GM18507 (cell line): ENCODE measurements around the gene CAVIN4.

Source experiments
- DNase-seq: peaks from one replicate; pipeline ENCODE4 v3.0.0; 2011; ENCODE audit warnings: low read depth; ENCODE audit not compliant: insufficient read length; ENCODE audit errors: extremely low spot score
- FAIRE-seq: peaks from 2 replicates; lab custom pipeline; 2011; peaks lifted over from hg19 to GRCh38; lab: Jason Lieb, UNC

The CAVIN4 gene

GRCh38 chr9:100586093-100586492 lies 8.2 kb downstream of the CAVIN4 start:
- FAIRE-seq (no peak), DNase-seq (no peak)

GRCh38 chr9:100587375-100587774 lies 9.5 kb downstream of the CAVIN4 start:
- FAIRE-seq (no peak), DNase-seq (no peak)

GRCh38 chr9:100589582-100589981 lies 11.7 kb downstream of the CAVIN4 start:
- DNase-seq: no peak
- no peak for FAIRE-seq

- DNase-seq (no peak), FAIRE-seq (no peak)
These were observed 12.6 kb downstream of the CAVIN4 start for GRCh38 chr9:100590481-100590880.

GRCh38 chr9:100591139-100591538 lies 13.3 kb downstream of the CAVIN4 start:
- DNase-seq (no peak), FAIRE-seq (no peak)

- FAIRE-seq (no peak), DNase-seq (no peak)
These were observed 13.9 kb downstream of the CAVIN4 start for GRCh38 chr9:100591639-100592412.

GRCh38 chr9:100595391-100596199 lies 17.7 kb downstream of the CAVIN4 start:
- peak; percentile 84 for FAIRE-seq
- peak; percentile 11 for DNase-seq

GRCh38 chr9:100597236-100597635 lies 19.4 kb downstream of the CAVIN4 start:
- no peak for FAIRE-seq
- no peak for DNase-seq

- peak; percentile 35 for FAIRE-seq
- DNase-seq: peak; percentile 46
These were observed 20.8 kb downstream of the CAVIN4 start for GRCh38 chr9:100598641-100599145.

GRCh38 chr9:100600521-100601079 lies 22.7 kb downstream of the CAVIN4 start:
- FAIRE-seq (no peak), DNase-seq (no peak)

GRCh38 chr9:100601216-100601615 lies 23.3 kb downstream of the CAVIN4 start:
- FAIRE-seq (peak; percentile 84), DNase-seq (no peak)

- FAIRE-seq (no peak), DNase-seq (no peak)
These were observed 24.5 kb downstream of the CAVIN4 start for GRCh38 chr9:100602342-100602801.

GRCh38 chr9:100605405-100605804 lies 27.5 kb downstream of the CAVIN4 start:
- no peak for DNase-seq
- FAIRE-seq: no peak

GRCh38 chr9:100619194-100619593 lies 41.3 kb downstream of the CAVIN4 start:
- FAIRE-seq (no peak), DNase-seq (no peak)

GRCh38 chr9:100619665-100620064 lies 41.8 kb downstream of the CAVIN4 start:
- no peak for FAIRE-seq

GRCh38 chr9:100623969-100624368 lies 46.1 kb downstream of the CAVIN4 start:
- DNase-seq: no peak
- no peak for FAIRE-seq

More at GRCh38 chr9:100619665-100620064, 41.8 kb downstream of the CAVIN4 start:
- no peak for DNase-seq

GRCh38 chr9:100626949-100627348 lies 49.1 kb downstream of the CAVIN4 start:
- no peak for DNase-seq
- FAIRE-seq: no peak

GRCh38 chr9:100637787-100638186 lies 59.9 kb downstream of the CAVIN4 start:
- FAIRE-seq (no peak), DNase-seq (no peak)
